KOPT-K1 (cell line): ENCODE data around the gene CENPN.

Source experiments
- H3K27ac ChIP-seq: fragments of 200-600 bp; sonication (generic); 2 replicates; pipeline ENCODE4 v1.5.1; 2016; ENCODE audit warnings: antibody characterized with exemption, mild to moderate bottlenecking, low read depth, low read length; ENCODE audit not compliant: poor library complexity, severe bottlenecking
- H3K36me3 ChIP-seq: fragments of 200-600 bp; sonication (generic); 2 replicates; pipeline ENCODE4 v1.5.1; 2017; ENCODE audit warnings: antibody characterized with exemption, mild to moderate bottlenecking, low read length, moderate library complexity; ENCODE audit not compliant: insufficient read depth
- H3K9me3 ChIP-seq: fragments of 200-600 bp; sonication (generic); 2 replicates; pipeline ENCODE4 v1.5.1; 2017; ENCODE audit warnings: antibody characterized with exemption, low read length, mild to moderate bottlenecking; ENCODE audit not compliant: insufficient read depth, poor library complexity, severe bottlenecking

Gene CENPN

GRCh38 chr16:80984124-80984892 lies 22.7 kb upstream of the CENPN start:
- Histone ChIP-seq H3K36me3 (peaks cover 59% of the 10 kb centered on the region), H3K27ac (no peak overlapping the region)

GRCh38 chr16:80985611-80986010 lies 21.4 kb upstream of the CENPN start:
- no peak overlapping the region for H3K27ac ChIP-seq
- H3K9me3 ChIP-seq, result no peaks in the 10 kb centered on the region
- H3K36me3 ChIP-seq, result peaks cover 54% of the 10 kb centered on the region

More at GRCh38 chr16:80984124-80984892, 22.7 kb upstream of the CENPN start:
- no peaks in the 10 kb centered on the region for H3K9me3 ChIP-seq

GRCh38 chr16:80986557-80986956 lies 20.5 kb upstream of the CENPN start:
- Histone ChIP-seq H3K9me3 (no peaks in the 10 kb centered on the region), H3K27ac (no peak overlapping the region), H3K36me3 (peaks cover 54% of the 10 kb centered on the region)

- no peak overlapping the region for H3K27ac ChIP-seq
- no peaks in the 10 kb centered on the region for H3K9me3 ChIP-seq
- H3K36me3 ChIP-seq, result peaks cover 50% of the 10 kb centered on the region
Measured at GRCh38 chr16:80988756-80989155, 18.3 kb upstream of the CENPN start.

GRCh38 chr16:80989801-80990200 lies 17.2 kb upstream of the CENPN start:
- Histone ChIP-seq H3K9me3 (no peaks in the 10 kb centered on the region), H3K27ac (no peak overlapping the region)

GRCh38 chr16:80990577-80990976 lies 16.4 kb upstream of the CENPN start:
- Histone ChIP-seq H3K9me3 (no peaks in the 10 kb centered on the region), H3K27ac (no peak overlapping the region), H3K36me3 (peaks cover 58% of the 10 kb centered on the region)

More at GRCh38 chr16:80989801-80990200, 17.2 kb upstream of the CENPN start:
- H3K36me3 ChIP-seq, result peaks cover 52% of the 10 kb centered on the region

- peaks cover 58% of the 10 kb centered on the region for H3K36me3 ChIP-seq
- H3K9me3 ChIP-seq, result no peaks in the 10 kb centered on the region
- no peak overlapping the region for H3K27ac ChIP-seq
Measured at GRCh38 chr16:80990978-80991377, 16.0 kb upstream of the CENPN start.

GRCh38 chr16:80991792-80992430 lies 15.1 kb upstream of the CENPN start:
- no peaks in the 10 kb centered on the region for H3K9me3 ChIP-seq

GRCh38 chr16:80992676-80993293 lies 14.2 kb upstream of the CENPN start:
- H3K36me3 ChIP-seq, result peaks cover 58% of the 10 kb centered on the region
- H3K27ac ChIP-seq, result no peak overlapping the region

More at GRCh38 chr16:80991792-80992430, 15.1 kb upstream of the CENPN start:
- no peak overlapping the region for H3K27ac ChIP-seq
- peaks cover 55% of the 10 kb centered on the region for H3K36me3 ChIP-seq

GRCh38 chr16:80993307-80993706 lies 13.7 kb upstream of the CENPN start:
- H3K9me3 ChIP-seq, result no peaks in the 10 kb centered on the region
- no peak overlapping the region for H3K27ac ChIP-seq
- peaks cover 52% of the 10 kb centered on the region for H3K36me3 ChIP-seq

More at GRCh38 chr16:80992676-80993293, 14.2 kb upstream of the CENPN start:
- H3K9me3 ChIP-seq, result no peaks in the 10 kb centered on the region

GRCh38 chr16:80993834-80994233 lies 13.2 kb upstream of the CENPN start:
- peaks cover 49% of the 10 kb centered on the region for H3K36me3 ChIP-seq
- no peaks in the 10 kb centered on the region for H3K9me3 ChIP-seq
- H3K27ac ChIP-seq, result no peak overlapping the region

- Histone ChIP-seq H3K27ac (no peak overlapping the region), H3K36me3 (peaks cover 49% of the 10 kb centered on the region), H3K9me3 (no peaks in the 10 kb centered on the region)
Measured at GRCh38 chr16:80994451-80994850, 12.6 kb upstream of the CENPN start.

- H3K27ac ChIP-seq, result no peak overlapping the region
- no peaks in the 10 kb centered on the region for H3K9me3 ChIP-seq
Measured at GRCh38 chr16:80996688-80997138, 10.3 kb upstream of the CENPN start.

GRCh38 chr16:80997139-80997798 lies 9.7 kb upstream of the CENPN start:
- Histone ChIP-seq H3K9me3 (no peaks in the 10 kb centered on the region), H3K36me3 (peaks cover 36% of the 10 kb centered on the region), H3K27ac (no peak overlapping the region)

More at GRCh38 chr16:80996688-80997138, 10.3 kb upstream of the CENPN start:
- H3K36me3 ChIP-seq, result peaks cover 41% of the 10 kb centered on the region
